Suppressor macrophage (primary cell): ENCODE data around the gene MSRB3.
"Not testable (repeated sequence)": the region's sequence is repeated elsewhere in the genome, so short reads cannot be mapped to it uniquely, and the experiment has no call there.

ENCODE experiments used
- DNase-seq, 4 experiments: peaks; one replicate each; pipeline ENCODE4 v3.0.0-alpha.2; 2020 to 2022

The MSRB3 gene

DNA sequence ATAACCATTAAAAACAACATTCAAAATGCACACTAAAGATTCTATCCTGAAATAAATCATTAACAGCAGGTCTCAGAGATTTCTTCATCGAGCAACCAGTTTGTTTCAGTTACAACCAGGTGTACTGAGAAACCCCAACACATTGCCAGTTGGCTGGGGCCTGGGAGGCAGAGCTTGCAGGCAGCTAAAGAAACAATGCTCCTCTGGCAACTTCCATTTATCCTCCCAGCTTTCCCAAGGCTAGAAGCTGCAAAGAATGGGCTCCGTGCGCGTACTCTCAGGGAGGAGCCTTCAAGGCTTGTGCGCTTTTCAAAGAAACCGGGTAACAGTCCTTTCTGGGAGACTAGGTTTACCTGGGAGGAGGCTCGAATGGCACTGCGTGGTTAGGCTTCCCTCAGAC, 181.6 kb downstream of the MSRB3 start:
- DNase-seq = no peak

DNA sequence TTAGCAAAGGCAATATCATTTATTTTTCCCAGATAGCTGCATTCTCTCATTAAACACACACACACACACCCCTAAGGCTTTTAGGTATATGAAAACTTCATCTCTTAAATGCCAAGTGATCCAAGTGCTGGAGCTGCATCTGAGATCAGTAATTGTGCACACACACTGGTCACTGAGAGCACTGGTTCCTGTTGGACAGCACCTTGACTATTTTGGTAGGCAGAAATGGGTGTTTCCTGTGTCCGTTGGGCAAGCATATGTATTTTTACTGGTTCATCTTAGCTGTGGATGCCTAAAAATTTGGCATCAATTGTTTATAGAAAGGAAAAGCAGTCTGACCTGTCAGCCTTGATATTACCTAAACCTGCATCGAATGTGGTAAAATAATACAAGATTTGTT, 182.5 kb downstream of the MSRB3 start:
- DNase-seq = no peak

DNA sequence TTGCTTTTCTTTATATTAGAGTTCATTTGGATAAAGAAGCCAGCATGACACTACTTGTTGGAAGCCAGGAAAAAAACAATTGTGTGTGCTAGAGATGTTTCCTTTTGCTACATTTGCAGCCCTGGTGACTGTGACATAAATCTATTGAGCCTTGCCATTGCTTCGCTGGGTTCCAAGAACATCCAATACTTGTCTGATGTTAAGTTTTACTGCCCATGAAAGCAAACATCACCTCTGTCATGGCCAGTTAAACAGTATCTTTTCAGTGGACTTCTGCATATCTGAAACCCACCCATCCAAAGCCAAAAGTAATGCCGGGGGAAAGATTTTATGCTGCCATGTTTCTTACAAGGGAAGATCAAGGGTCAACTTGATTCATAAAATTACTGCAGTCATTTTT, 184.0 kb downstream of the MSRB3 start:
- DNase-seq = no peak

DNA sequence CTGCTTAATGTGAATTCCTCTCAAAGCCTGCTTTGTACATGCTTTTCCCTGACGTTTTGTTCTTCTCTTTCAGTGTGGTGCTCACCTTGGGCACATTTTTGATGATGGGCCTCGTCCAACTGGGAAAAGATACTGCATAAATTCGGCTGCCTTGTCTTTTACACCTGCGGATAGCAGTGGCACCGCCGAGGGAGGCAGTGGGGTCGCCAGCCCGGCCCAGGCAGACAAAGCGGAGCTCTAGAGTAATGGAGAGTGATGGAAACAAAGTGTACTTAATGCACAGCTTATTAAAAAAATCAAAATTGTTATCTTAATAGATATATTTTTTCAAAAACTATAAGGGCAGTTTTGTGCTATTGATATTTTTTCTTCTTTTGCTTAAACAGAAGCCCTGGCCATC, 184.6 kb downstream of the MSRB3 start:
- no peak for DNase-seq

DNA sequence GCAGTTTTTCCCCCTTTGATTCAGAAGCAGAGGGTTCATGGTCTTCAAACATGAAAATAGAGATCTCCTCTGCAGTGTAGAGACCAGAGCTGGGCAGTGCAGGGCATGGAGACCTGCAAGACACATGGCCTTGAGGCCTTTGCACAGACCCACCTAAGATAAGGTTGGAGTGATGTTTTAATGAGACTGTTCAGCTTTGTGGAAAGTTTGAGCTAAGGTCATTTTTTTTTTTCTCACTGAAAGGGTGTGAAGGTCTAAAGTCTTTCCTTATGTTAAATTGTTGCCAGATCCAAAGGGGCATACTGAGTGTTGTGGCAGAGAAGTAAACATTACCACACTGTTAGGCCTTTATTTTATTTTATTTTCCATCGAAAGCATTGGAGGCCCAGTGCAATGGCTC, 185.1 kb downstream of the MSRB3 start:
- DNase-seq = no peak

DNA sequence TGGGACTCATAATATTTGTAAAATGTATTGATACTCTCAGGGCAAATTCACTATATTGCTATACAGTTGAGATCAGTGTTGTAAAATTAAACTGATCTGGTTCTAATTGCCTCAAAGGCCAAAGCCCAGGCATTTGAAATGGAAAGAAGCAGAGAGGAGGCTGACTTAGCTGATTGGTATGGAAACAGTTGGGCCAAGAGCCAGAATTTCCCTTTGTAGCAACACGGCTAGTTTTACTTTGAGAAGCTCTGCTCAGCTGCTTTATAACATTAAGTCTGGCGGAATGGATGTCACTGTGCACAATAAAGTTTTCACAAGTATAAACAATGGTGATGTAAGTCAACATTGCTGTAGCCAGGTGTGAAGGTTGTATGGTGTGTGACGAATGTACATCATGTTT, 186.4 kb downstream of the MSRB3 start:
- DNase-seq = no peak

DNA sequence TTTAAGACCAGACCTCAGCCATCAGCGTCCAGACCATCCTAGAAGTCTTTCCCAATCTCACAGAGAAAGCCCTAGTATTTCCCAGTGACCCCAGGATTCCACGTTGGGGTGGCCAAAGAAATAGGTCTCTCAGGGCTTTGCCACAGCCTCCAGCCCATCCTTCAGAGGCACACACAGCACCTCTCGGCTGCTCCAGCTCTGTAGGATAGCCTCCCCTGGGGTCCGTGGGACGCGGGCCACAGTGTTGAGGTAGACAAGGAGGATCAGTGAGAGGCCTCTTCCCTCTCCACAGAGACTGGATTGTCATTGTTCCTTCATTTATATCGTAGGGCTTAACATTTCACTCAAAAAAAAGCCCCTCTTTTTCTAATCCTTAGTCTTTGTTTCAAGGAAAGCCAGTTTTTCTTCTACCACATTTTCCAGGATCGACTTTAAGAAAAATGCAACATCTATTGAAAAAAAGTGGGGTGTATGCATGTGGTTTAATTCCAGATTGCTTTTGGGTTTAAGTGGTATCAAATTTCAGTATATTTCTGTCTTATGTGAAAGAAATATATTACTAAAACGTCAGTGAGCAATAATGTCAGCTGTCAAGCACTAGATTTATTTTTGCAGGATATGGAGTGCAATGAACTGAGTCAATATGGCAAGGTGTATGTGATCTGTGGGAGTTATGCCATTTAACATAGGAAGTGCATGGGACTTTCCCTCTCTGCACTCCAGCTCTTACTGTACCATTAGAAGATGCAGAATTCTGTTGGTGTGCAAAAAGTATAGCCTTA, 187.5 kb downstream of the MSRB3 start:
- no peak for DNase-seq

DNA sequence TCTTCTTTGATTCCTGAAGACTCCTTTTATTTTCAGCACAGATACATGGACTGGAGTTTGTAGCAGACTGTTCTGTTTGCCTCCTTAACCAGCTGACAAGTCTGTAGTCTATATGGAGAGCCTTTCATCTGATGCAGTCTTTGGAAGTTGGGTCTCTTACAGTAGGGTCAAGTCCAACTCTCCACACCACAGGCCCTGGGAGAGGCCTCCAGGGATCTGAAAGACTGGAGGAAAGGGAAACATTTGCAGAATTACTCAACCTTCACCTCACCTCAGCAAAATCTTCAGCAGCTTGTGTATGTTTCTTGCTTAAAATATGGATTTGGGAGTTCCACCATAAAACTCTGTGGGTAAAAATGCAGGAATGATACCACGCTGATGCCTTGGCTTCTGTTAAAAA, 188.4 kb downstream of the MSRB3 start:
- no peak for DNase-seq

DNA sequence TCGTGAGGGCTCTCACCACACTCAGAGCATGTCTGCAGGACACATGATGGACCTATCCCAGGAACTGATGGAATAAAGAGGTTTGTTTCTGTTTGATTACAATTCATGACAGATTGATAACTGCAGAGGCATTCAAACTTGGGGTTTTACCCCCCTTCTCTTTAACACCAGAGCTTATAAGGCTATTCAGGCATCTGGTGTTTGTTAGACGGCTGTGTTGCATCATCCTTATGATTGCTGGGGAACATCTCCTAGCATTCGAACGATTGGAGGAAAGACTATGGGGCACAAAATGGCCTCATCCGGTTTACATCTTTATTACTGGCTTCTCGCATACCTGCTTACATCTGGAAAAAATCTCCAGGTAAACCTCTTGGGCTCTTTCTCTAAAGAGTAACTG, 191.8 kb downstream of the MSRB3 start:
- no peak for DNase-seq

DNA sequence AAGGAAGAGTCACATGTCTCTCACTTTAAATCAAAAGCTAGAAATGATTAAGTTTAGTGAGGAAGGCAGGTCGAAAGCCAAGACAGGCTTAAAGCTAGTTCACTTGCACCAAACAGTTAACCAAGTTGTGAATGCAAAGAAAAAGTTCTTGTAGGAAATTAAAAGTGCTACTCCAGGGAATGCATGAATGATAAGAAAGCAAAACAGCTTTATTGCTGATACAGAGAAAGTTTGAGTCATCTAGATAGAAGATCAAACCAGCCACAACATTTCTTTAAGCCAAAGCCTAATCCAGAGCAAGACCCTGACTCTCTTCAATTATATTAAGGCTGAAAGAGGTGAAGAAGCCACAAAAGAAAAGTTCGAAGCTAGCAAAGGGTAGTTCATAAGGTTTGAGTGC, 193.6 kb downstream of the MSRB3 start:
- no peak for DNase-seq

DNA sequence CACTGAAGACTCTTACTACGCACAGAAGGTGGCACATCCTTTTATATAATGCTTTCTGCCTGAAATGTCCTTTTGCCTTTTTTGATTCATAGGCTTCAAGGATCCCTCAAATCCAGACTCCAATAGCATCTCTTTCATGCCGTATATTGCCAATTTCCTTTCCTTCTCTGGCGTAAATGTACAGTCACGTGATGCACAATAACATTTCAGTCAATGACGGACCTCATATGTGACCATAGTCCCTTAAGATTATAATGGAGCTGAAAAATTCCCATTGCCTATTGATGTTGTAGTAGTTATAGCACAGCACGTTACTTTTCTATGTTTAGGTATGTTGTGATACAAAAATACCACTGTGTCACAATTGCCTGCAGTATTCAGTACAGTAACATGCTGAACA, 196.3 kb downstream of the MSRB3 start:
- DNase-seq = no peak

DNA sequence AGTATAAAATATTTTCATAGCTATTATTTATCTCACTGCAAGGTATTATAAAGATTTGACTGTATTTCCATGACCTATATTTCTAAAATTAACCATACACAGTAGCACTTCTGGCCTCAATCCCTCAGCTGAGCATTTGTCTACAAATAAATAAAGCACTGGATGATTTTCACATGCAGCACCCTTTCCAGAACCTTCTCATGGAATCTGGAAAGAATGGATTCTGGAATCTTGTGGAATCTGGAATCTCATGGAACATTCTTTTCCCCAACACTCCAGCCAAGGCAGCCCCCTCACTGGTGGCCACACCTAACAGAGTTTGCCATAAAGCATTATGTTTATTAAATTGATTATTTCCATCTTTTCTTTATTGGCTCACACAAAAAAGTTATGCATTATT, 199.2 kb downstream of the MSRB3 start:
- no peak for DNase-seq

DNA sequence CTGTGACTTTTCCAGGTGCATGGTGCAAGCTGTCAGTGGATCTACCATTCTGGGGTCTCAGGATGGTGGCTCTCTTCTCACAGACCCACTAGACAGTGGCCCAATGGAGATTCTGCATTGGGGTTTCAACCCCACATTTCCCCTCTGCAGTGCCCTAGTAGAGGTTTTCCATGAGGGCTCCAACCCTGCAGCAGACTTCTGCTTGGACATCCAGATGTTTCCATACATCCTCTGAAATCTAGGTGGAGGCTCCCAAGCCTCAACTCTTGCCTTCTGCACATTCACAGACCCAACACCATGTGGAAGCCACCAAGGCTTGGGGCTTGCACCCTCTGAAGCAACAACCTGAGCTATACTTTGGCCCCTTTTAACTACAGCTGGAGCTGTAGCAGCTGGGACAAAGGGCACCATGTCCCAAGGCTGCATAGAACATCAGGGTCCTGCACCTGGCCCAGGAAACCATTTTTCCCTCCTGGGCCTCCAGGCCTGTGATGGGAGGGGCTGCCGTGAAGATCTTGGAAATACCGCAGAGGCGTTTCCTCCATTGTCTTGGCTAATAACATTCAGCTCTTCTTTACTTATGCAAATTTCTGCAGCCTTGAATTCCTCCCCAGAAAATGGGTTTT, 205.5 kb downstream of the MSRB3 start:
- not testable (repeated sequence) for DNase-seq

DNA sequence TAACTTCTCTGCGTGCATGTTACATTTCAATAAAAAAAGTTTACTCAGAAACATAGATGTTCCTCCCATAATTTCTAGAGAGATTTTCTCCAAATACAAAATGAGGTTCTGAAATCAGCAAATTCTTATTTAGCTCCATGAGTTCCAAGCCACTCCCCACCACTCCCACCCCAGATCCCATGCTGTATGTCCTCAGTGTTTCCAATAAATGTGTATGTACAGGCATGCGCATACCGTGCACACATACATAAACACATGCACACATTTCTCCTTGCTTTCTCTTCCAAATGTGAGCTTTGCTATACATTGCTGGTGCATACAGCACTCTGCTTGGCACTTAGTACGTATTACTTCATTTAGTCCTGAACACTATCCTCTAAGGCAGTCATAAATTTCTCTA, 209.7 kb downstream of the MSRB3 start:
- DNase-seq = no peak

DNA sequence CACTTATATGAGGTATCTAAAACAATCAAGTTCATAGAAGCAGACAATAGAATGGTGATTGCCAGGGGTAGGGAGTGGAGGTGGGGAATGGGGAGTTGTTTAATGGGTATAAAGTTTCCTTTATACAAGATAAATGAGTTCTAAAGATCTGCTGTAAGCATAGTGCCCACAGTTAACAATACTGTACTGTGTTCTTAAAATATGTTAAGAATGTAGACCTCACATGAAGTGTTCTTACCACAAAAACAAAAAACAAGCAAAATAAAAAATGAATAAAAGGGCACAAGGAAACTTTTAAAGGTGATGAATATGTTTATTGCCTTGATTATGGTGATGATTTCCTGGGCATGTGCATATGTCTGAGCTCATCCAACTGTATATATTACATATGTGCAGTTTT, 211.8 kb downstream of the MSRB3 start:
- DNase-seq = no peak

DNA sequence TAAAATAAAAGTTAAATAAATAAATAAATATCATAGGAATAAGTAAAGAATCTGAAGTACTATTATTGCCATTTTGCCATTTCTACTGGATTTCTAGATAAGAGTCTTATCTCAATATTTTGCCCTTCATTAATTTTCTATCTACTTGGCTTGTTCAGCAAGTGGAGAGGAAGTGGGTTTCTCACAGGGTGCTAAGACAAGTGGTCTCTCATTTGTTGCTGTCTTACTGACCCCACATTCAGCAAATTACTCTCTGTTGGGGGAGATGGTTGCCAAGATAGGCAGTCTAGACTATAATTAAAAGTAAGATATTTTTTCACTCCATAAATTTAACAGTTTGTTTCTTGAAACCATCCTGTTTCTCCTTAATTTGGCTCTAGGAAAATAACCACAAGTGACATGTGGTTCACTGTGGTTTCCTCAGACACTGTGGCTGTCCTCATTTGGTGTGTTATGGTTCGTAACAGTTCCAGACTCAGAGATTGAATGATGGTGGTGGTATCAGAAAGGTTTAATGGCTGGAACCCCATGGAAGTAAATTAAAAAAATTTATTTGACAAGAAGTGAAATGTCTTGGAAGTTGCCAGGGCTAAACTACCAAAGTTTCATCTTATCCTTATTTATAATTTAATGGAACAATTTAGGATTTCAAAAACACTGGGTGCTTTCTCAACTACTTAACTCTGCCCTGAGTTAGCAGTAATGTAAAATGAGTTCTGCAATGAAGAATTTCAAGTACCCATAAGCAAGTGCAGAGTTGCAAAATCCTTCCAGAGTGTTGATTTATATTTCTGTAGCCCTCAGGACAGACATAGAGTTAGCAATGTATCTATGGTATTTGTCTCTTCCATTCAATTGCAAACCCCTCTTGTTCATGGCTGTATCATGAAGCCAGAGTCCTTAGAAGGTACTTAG, 214.8 kb downstream of the MSRB3 start:
- no peak for DNase-seq

DNA sequence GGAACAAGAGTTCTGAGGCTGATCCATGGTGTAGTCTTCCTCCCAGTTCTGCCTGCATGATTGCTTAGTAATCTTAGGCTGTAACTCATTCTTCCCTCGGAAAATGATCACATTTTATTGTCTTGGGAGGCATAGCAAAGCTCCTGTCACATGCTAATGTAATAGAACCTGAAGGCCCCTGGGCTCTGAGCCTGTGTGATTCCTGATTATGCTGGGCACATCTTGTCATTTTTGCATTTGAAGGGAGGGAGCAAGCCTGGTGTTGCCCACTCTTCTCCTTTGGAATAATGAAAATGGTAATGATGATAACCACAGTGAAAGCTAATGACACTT, 215.4 kb downstream of the MSRB3 start:
- no peak for DNase-seq

DNA sequence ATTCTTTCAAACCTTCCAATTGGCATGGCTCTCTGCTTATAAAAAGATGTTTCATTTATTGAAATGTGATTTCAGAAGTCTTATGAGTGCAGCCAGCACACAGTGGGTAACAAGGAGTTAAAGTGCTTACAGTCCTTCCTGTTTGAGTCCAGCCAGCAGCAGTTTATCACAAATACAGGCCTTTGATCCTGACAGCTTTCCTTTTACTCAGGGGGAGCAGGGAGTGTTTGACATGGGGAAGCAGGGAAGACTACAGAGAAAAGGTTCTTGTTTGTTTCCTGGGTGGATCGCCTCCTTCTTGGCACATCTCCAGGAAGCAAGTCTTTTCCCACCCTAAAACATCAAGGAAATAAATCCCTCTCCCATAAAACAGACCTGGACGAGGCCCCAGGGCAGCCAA, 216.1 kb downstream of the MSRB3 start:
- DNase-seq = no peak

DNA sequence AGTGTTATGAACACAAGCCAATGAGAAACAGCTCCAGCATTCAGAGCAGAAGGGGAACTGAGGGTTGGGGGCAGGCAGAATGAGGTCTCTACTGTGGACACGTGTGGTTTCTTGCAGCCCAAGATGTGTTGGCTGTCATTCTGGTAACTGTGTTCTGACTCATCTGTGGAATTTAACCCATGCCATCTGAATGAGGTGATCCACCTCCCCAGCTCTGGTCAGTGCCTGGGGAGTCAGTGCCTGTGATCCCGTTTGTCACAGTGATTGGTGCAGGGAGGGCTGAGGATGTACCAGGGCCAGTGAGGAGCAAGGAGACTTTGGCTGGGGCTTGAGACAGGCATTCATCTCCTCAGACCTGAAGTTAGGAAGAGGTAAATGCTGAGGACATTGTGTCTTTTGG, 216.8 kb downstream of the MSRB3 start:
- DNase-seq = no peak

DNA sequence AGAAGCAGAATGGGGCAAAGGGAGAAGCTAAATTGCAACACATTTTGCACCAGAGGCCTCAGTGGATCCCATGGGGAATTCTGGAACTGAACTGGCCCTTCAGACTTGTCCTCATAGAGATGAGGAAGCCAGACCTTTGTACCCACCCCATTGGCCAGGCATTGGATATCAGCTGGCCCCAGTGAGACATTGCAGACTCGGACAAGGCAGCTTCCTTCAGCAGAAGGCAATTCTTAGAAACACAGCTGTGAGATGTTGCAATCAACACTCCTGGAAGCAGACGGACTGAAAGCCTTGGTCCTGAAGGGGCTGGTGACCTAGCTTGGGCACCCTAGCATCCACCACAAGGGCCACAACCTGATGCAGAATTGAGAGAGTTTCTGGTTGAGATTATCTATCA, 218.1 kb downstream of the MSRB3 start:
- DNase-seq = peak in 3 of 4 experiments; percentile 4 to 27 (median 19)

DNA sequence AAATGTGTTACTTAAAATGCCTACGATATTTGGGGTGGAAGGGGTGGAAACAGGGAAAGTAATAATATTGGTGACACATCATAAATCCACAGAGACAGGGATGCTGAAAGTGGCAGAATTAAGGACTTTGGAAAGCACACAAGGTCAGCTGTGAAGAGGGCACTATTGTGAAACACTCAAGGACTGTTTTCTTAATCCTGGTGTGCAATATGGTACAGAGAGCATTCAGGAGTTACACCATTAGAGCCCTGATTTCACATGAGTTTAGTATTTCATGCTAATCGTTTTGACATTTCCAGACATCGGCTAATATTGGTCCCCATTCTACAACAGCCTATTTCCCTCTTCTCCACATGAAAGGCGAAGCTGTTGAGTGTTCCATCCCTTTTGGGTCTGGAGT, 219.2 kb downstream of the MSRB3 start:
- no peak for DNase-seq

DNA sequence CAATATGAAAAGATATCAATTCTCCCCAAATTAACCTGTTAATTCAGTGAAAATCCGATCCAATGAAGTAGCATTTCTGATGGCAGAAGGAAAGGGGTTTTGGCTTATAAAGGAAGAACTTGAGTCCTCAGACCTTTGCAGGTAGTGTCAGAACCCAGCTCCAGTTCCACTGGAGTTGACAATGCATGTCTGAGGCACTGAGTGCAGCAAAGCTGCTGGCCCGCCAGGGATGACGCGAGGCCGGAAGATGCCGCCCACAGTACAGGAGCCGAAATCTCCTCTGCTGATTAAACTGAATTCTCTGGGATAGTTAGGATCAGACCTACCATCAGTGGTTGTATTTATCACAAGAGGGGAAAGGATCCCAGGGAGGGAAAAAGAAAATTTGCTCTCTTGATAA, 220.7 kb downstream of the MSRB3 start:
- DNase-seq = no peak

DNA sequence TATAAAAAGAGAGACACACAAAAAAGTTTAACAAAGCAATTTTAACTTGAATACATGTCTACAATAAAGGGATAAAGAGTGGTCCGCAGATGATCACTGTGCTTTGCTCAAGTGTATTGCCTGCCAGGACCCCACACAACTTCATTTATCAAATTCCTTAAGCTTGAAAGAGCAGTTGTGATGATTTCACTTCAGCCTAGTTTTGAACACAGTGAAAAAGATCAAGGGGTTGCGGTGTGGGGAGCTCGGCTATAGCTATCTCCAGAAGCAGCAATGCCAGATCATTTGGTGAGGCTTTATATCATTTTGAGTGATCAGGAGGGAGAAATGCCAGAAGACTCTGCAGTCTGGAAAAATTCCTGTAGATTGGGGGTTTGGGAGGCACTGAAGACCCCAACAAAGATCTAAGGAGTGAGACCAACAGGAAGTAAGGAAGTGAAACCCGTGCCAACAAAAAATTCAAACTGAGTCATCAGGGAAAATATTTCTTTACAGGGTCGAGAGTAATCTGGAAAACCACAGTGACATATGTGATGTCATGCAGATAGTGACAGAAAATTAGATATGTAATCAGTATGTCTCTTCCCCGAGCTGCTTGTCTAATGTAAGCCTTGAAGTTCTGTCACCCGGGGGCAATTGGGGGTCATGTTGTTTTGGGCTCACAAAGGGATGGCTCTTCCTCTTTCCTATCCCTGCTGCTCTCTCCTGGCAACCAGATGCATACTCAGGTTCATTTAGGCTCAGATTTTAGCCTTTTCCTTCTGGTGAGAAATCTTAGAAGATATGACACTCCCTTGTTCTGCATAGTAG, 221.8 kb downstream of the MSRB3 start:
- DNase-seq = no peak
